HepG2 (cell line): ENCODE results near the gene COPS3. TPM values are rescaled to one million over a fixed set of nuclear protein-coding genes. Genes with fewer than 3 reads are reported as not detected.

Experiments used
- ATAD3A ChIP-seq: sonication (generic); formaldehyde crosslinking; IDR thresholded peaks from 2 replicates; pipeline ENCODE4 v1.4.0; 2020; ENCODE audit warnings: missing genetic modification reagents
- DNMT3B ChIP-seq: conservative IDR thresholded peaks from 2 replicates; pipeline ENCODE4 v1.6.1; 2016; ENCODE audit warnings: missing biosample characterization, control low read depth
- LCORL ChIP-seq, 2 experiments: fragments of 450-650 bp in 1 of 2; sonication (generic) in 1 of 2; formaldehyde crosslinking in 1 of 2; IDR thresholded peaks; 2 replicates each; pipeline versions ENCODE4 v1.5.0 to v1.6.1; 2017 to 2020; ENCODE audit warnings: antibody characterized with exemption in 1 of 2, missing genetic modification reagents in 1 of 2
- MBD4 ChIP-seq: IDR thresholded peaks from 2 replicates; pipeline ENCODE4 v1.6.1; 2012; ENCODE audit warnings: low read length, inconsistent platforms, borderline replicate concordance
- MED1 ChIP-seq: sonication (generic); formaldehyde crosslinking; IDR thresholded peaks from 2 replicates; pipeline ENCODE4 v1.4.0; 2020; ENCODE audit warnings: missing genetic modification reagents
- MTA1 ChIP-seq: sonication (generic); formaldehyde crosslinking; IDR thresholded peaks from 2 replicates; pipeline ENCODE4 v1.4.0; 2020; ENCODE audit warnings: missing genetic modification reagents, mild to moderate bottlenecking, borderline replicate concordance
- NR2F6 ChIP-seq, 2 experiments: IDR thresholded peaks; 2 replicates each; pipeline ENCODE4 v1.6.1; 2016; ENCODE audit warnings: antibody characterized with exemption in 1 of 2, mild to moderate bottlenecking in 1 of 2
- STAG1 ChIP-seq: sonication (generic); formaldehyde crosslinking; IDR thresholded peaks from 2 replicates; pipeline ENCODE4 v1.4.0; 2020; ENCODE audit warnings: missing genetic modification reagents
- TEAD2 ChIP-seq: sonication (generic); formaldehyde crosslinking; IDR thresholded peaks from 2 replicates; pipeline ENCODE4 v1.9.0; 2021; ENCODE audit warnings: missing genetic modification reagents
- TSC22D2 ChIP-seq: sonication (generic); formaldehyde crosslinking; IDR thresholded peaks from 2 replicates; pipeline ENCODE4 v1.5.1; 2020; ENCODE audit warnings: missing genetic modification reagents, mild to moderate bottlenecking, borderline replicate concordance
- ZC3H4 ChIP-seq: sonication (generic); formaldehyde crosslinking; IDR thresholded peaks from 2 replicates; pipeline ENCODE4 v1.4.0; 2020; ENCODE audit warnings: missing genetic modification reagents, borderline replicate concordance
- ZFP36 ChIP-seq: fragments of 150-350 bp; IDR thresholded peaks from 2 replicates; pipeline ENCODE4 v1.6.1; 2018; ENCODE audit warnings: borderline replicate concordance, low read length, low read depth; ENCODE audit not compliant: partially characterized antibody
- ZFP82 ChIP-seq: sonication (generic); formaldehyde crosslinking; IDR thresholded peaks from 2 replicates; pipeline ENCODE4 v1.5.1; 2020; ENCODE audit warnings: mild to moderate bottlenecking, missing genetic modification reagents, borderline replicate concordance
- ZNF30 ChIP-seq: sonication (generic); formaldehyde crosslinking; IDR thresholded peaks from 2 replicates; pipeline ENCODE4 v1.5.0; 2020; ENCODE audit warnings: mild to moderate bottlenecking, missing genetic modification reagents
- ZNF737 ChIP-seq: sonication (generic); formaldehyde crosslinking; IDR thresholded peaks from 2 replicates; pipeline ENCODE4 v1.5.0; 2020; ENCODE audit warnings: missing genetic modification reagents, mild to moderate bottlenecking, borderline replicate concordance
- ZNF839 ChIP-seq: sonication (generic); formaldehyde crosslinking; IDR thresholded peaks from 2 replicates; pipeline ENCODE4 v1.4.0; 2020; ENCODE audit warnings: missing genetic modification reagents, mild to moderate bottlenecking, borderline replicate concordance
- ZNF878 ChIP-seq: sonication (generic); formaldehyde crosslinking; IDR thresholded peaks from 2 replicates; pipeline ENCODE4 v1.8.1; 2023; ENCODE audit warnings: mild to moderate bottlenecking, missing genetic modification reagents, moderate library complexity
- ZSCAN12 ChIP-seq: sonication (generic); formaldehyde crosslinking; IDR thresholded peaks from 2 replicates; pipeline ENCODE4 v1.9.0; 2021; ENCODE audit warnings: mild to moderate bottlenecking, missing genetic modification reagents
- ZSCAN9 ChIP-seq: IDR thresholded peaks from 2 replicates; pipeline ENCODE4 v1.6.1; 2016; ENCODE audit warnings: borderline replicate concordance
- polyA plus RNA-seq, 8 experiments: library from polyadenylated mRNA; depleted of rRNA in 3 of 8; stranded (reverse) in 7 of 8; unstranded in 1 of 8; fragments of >200 nt; fragmentation: Illumina TruSeq in 4 of 8; extraction: Trizol in 4 of 8; gene quantifications; 2 replicates each; pipeline versions ENCODE4 v1.2.1 to v1.2.3, GENCODE V29; 2011 to 2016; ENCODE audit warnings: low read depth in 4 of 8, missing spikeins in 1 of 8, mixed read lengths in 1 of 8; ENCODE audit not compliant: insufficient read depth in 1 of 8
- total RNA-seq, 5 experiments: library from RNA; depleted of rRNA; stranded (reverse); fragments of >200 nt; fragmentation: Illumina TruSeq; extraction: Trizol; gene quantifications; 2 replicates each; pipeline ENCODE4 v1.2.3, GENCODE V29; 2016; ENCODE audit warnings: low read depth in 1 of 5
- TF ChIP-seq, protein P1 (sequence below): sonication (generic); formaldehyde crosslinking; IDR thresholded peaks from one replicate; pipeline ENCODE4 v1.5.1; 2020; ENCODE audit warnings: mild to moderate bottlenecking, missing genetic modification reagents; ENCODE audit errors: not compliant biosample characterization
- TF ChIP-seq, protein P2 (sequence below): sonication (generic); formaldehyde crosslinking; IDR thresholded peaks from 2 replicates; pipeline ENCODE4 v1.4.0; 2020; ENCODE audit warnings: missing genetic modification reagents

The COPS3 gene
- total and polyA plus RNA-seq, 2 of the 13 experiments (the other 11 are each of a cell fraction or from before 2014, with no cell fraction given), result 46.3 to 103 TPM

DNA sequence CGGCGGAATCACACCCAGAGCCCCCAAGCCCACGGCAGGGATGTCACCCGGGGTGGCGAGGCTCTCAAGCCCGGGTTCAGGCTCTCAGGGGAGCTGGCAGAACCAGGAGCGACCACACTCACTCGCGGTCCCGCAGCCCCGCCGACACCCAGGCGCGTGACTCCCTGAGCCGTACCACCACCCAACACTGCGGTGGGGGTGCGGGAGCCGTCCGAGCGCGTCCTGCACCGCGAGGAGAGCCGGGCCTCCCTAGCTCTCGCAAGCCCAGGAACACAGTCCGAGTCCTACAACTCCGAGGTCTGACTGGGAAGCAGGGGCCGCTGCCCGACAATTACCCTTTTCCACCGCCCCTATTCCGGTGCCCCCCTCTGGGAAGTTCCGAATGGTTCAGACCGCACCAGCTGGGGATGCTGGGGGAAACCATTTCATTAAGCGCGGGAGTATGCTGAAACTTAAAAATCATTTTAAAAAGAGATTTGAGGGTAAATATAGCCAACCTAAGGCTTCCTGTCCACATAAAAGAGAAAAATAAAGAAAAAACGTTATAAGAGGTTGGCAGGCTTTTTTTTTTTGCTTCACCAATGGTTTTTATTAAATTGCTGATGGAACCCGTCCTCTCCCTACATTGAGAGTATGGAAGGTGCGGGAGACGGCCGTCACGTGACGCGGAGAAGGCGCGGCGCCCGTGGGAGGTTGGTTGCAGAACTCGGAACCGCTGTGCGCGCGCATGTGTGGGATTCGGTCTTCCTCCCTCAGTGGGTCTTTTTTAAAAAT is 43.8 kb downstream of the COPS3 start, which contains the start of gene FLCN (continued):
- no peak for TF ChIP-seq ZNF737 (CRISPR knock-in tag)
- peak; percentile 15; the same call in 1 of the 2 replicates for TF ChIP-seq DNMT3B (CRISPR knock-in tag)
- no peak for TF ChIP-seq MED1
- no peak for TF ChIP-seq MBD4
- TF ChIP-seq STAG1, result no peak
- no peak for TF ChIP-seq ZNF878
- no peak for TF ChIP-seq ATAD3A (CRISPR knock-in tag)
- TF ChIP-seq, protein P1, sequence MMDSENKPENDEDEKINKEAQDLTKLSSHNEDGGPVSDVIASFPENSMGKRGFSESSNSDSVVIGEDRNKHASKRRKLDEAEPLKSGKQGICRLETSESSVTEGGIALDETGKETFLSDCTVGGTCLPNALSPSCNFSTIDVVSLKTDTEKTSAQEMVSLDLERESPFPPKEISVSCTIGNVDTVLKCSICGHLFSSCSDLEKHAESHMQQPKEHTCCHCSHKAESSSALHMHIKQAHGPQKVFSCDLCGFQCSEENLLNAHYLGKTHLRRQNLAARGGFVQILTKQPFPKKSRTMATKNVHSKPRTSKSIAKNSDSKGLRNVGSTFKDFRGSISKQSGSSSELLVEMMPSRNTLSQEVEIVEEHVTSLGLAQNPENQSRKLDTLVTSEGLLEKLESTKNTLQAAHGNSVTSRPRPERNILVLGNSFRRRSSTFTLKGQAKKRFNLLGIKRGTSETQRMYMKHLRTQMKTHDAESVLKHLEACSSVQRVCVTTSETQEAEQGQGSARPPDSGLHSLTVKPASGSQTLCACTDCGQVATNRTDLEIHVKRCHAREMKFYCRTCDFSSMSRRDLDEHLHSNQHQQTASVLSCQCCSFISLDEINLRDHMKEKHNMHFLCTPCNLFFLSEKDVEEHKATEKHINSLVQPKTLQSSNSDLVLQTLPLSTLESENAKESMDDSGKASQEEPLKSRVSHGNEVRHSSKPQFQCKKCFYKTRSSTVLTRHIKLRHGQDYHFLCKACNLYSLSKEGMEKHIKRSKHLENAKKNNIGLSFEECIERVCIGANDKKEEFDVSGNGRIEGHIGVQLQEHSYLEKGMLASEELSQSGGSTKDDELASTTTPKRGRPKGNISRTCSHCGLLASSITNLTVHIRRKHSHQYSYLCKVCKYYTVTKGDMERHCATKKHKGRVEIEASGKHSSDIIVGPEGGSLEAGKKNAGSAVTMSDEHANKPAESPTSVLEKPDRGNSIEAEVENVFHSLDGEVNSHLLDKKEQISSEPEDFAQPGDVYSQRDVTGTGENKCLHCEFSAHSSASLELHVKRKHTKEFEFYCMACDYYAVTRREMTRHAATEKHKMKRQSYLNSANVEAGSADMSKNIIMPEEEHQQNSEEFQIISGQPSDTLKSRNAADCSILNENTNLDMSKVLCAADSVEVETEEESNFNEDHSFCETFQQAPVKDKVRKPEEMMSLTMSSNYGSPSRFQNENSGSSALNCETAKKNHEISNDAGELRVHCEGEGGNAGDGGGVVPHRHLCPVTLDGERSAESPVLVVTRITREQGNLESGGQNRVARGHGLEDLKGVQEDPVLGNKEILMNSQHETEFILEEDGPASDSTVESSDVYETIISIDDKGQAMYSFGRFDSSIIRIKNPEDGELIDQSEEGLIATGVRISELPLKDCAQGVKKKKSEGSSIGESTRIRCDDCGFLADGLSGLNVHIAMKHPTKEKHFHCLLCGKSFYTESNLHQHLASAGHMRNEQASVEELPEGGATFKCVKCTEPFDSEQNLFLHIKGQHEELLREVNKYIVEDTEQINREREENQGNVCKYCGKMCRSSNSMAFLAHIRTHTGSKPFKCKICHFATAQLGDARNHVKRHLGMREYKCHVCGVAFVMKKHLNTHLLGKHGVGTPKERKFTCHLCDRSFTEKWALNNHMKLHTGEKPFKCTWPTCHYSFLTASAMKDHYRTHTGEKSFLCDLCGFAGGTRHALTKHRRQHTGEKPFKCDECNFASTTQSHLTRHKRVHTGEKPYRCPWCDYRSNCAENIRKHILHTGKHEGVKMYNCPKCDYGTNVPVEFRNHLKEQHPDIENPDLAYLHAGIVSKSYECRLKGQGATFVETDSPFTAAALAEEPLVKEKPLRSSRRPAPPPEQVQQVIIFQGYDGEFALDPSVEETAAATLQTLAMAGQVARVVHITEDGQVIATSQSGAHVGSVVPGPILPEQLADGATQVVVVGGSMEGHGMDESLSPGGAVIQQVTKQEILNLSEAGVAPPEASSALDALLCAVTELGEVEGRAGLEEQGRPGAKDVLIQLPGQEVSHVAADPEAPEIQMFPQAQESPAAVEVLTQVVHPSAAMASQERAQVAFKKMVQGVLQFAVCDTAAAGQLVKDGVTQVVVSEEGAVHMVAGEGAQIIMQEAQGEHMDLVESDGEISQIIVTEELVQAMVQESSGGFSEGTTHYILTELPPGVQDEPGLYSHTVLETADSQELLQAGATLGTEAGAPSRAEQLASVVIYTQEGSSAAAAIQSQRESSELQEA (CRISPR knock-in tag), result peak; percentile 22
- no peak for TF ChIP-seq ZC3H4
- no peak for TF ChIP-seq ZNF30 (CRISPR knock-in tag)
- no peak for TF ChIP-seq NR2F6 (IDR thresholded peaks at IDR 0.05)
- TF ChIP-seq NR2F6 (CRISPR knock-in tag; IDR thresholded peaks at IDR 0.05), result peak; percentile 10; the same call in 1 of the 2 replicates
- TF ChIP-seq ZFP36, result no peak
- no peak for TF ChIP-seq TSC22D2
- TF ChIP-seq ZSCAN12 (CRISPR knock-in tag), result no peak
- TF ChIP-seq MTA1, result peak; percentile 35; the same call in 1 of the 2 replicates
- TF ChIP-seq LCORL (IDR thresholded peaks at IDR 0.05), result no peak
- 0 out of 2 replicates have a peak, but pooled peaks have one; percentile 25 for TF ChIP-seq LCORL (CRISPR knock-in tag; IDR thresholded peaks at IDR 0.05)
- no peak for TF ChIP-seq ZFP82
- peak; percentile 52; the same call in 1 of the 2 replicates for TF ChIP-seq ZSCAN9 (CRISPR knock-in tag)
- TF ChIP-seq, protein P2, sequence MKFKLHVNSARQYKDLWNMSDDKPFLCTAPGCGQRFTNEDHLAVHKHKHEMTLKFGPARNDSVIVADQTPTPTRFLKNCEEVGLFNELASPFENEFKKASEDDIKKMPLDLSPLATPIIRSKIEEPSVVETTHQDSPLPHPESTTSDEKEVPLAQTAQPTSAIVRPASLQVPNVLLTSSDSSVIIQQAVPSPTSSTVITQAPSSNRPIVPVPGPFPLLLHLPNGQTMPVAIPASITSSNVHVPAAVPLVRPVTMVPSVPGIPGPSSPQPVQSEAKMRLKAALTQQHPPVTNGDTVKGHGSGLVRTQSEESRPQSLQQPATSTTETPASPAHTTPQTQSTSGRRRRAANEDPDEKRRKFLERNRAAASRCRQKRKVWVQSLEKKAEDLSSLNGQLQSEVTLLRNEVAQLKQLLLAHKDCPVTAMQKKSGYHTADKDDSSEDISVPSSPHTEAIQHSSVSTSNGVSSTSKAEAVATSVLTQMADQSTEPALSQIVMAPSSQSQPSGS (CRISPR knock-in tag), result no peak
- no peak for TF ChIP-seq ZNF839 (CRISPR knock-in tag)
- TF ChIP-seq TEAD2 (CRISPR knock-in tag), result no peak
